ENCODE measurements around the gene NRXN3.
"Not testable (repeated sequence)": the region's sequence is repeated elsewhere in the genome, so short reads cannot be mapped to it uniquely, and the experiment has no call there.

Gene NRXN3

GRCh38 chr14:79735121-79735520 is 1564.9 kb downstream of the NRXN3 start:
- DNase-seq (ENCODE audit: low read depth) = no peak

- DNase-seq (ENCODE audit: low read depth) = no peak
Observed at GRCh38 chr14:79740066-79740601, 1570.0 kb downstream of the NRXN3 start.

GRCh38 chr14:79742142-79742541 is 1572.0 kb downstream of the NRXN3 start:
- DNase-seq (ENCODE audit: low read depth) = no peak

- no peak for DNase-seq (ENCODE audit: low read depth)
Observed at GRCh38 chr14:79745046-79745445, 1574.9 kb downstream of the NRXN3 start.

- DNase-seq (ENCODE audit: low read depth) = no peak
Observed at GRCh38 chr14:79749065-79749464, 1578.9 kb downstream of the NRXN3 start.

- no peak for DNase-seq (ENCODE audit: low read depth)
Observed at GRCh38 chr14:79758985-79759384, 1588.8 kb downstream of the NRXN3 start.

GRCh38 chr14:79764323-79764722 is 1594.2 kb downstream of the NRXN3 start:
- no peak for DNase-seq (ENCODE audit: low read depth)

- no peak for DNase-seq (ENCODE audit: low read depth)
Observed at GRCh38 chr14:79766511-79766910, 1596.3 kb downstream of the NRXN3 start.

- DNase-seq (ENCODE audit: low read depth) = no peak
Observed at GRCh38 chr14:79767251-79767650, 1597.1 kb downstream of the NRXN3 start.

GRCh38 chr14:79767721-79768120 is 1597.5 kb downstream of the NRXN3 start:
- not testable (repeated sequence) for DNase-seq (ENCODE audit: low read depth)

- no peak for DNase-seq (ENCODE audit: low read depth)
Observed at GRCh38 chr14:79781882-79782281, 1611.7 kb downstream of the NRXN3 start.

GRCh38 chr14:79783041-79783440 is 1612.9 kb downstream of the NRXN3 start:
- no peak for DNase-seq (ENCODE audit: low read depth)

GRCh38 chr14:79786522-79786921 is 1616.3 kb downstream of the NRXN3 start:
- no peak for DNase-seq (ENCODE audit: low read depth)

GRCh38 chr14:79788346-79788745 is 1618.2 kb downstream of the NRXN3 start:
- no peak for DNase-seq (ENCODE audit: low read depth)

GRCh38 chr14:79791055-79791732 is 1621.0 kb downstream of the NRXN3 start:
- no peak for DNase-seq (ENCODE audit: low read depth)

- DNase-seq (ENCODE audit: low read depth) = no peak
Observed at GRCh38 chr14:79802093-79802492, 1631.9 kb downstream of the NRXN3 start.

- DNase-seq (ENCODE audit: low read depth) = no peak
Observed at GRCh38 chr14:79805636-79806035, 1635.5 kb downstream of the NRXN3 start.

- DNase-seq (ENCODE audit: low read depth) = no peak
Observed at GRCh38 chr14:79809849-79810612, 1639.9 kb downstream of the NRXN3 start.

GRCh38 chr14:79820866-79821535 is 1650.8 kb downstream of the NRXN3 start:
- DNase-seq (ENCODE audit: low read depth) = no peak

GRCh38 chr14:79822034-79822433 is 1651.9 kb downstream of the NRXN3 start:
- no peak for DNase-seq (ENCODE audit: low read depth)

GRCh38 chr14:79825046-79825521 is 1654.9 kb downstream of the NRXN3 start:
- DNase-seq (ENCODE audit: low read depth) = peak; percentile 59

- no peak for DNase-seq (ENCODE audit: low read depth)
Observed at GRCh38 chr14:79826362-79826761, 1656.2 kb downstream of the NRXN3 start.
